ENCODE results near the gene TOP3B. TPM values are rescaled to one million over a fixed set of nuclear protein-coding genes. Genes with fewer than 3 reads are reported as not detected.

The TOP3B gene
- total RNA-seq, 1 experiment from 2014 or later: 42.4 TPM

DNA sequence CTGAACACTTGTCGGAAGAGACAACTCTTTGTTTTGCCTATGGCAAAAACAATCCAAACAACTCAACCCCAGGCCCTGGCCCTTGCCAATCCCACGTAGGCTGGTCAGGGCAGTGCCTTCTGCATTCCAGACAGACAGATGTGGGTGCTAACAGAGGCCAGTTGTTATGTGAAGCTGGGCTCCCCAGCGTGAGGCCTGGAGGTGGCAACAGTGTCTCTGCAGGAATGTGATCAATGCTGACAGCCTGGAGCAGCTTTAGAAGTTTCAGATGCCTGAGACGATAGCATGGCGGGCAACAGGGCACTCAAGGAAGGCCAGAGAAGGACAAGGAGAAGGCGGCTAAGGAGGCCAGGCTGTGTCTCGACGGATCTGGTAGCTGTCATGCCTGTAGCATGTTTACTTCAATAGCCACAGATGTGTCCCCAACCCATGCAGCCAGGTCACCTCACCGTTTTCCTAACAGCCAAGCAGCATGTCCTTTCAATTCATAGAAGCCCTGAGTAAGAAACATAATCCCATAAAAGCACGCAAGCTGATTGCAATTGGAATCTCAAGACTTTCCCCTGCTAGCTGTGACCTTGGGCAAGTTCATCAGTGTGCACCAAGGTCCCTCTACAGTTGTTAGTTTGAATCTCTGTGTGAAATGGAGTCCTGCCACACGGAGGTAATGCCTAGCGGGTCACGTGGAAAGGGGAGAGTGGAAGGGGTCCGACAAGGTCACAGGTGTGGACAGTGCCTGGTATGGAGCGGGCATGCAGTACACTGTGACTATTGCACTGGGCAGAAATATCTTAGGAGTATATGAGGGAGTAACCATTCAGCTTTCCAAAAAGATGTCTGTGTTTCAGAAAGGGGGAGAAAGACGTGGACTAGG, 15.7 kb downstream of the TOP3B start:
- no peaks in the 10 kb centered on the region for H3K79me2 ChIP-seq (ENCODE audit: low read length)
- H2AFZ ChIP-seq (ENCODE audit: low read length): no peak overlapping the region
- ChIA-PET POLR2A (ENCODE audit: unreplicated experiment) (no interaction called here), CTCF (no interaction called here)
- H4K20me1 ChIP-seq (ENCODE audit: low read length): no peaks in the 10 kb centered on the region
- no peaks in the 10 kb centered on the region for H3K9me3 ChIP-seq (ENCODE audit: low read length)
- TF ChIP-seq EZH2phosphoT487 (IDR thresholded peaks at IDR 0.05; ENCODE audit: borderline replicate concordance, low read length) (no peak), EZH2 (IDR thresholded peaks at IDR 0.05; ENCODE audit: low read length, unreplicated experiment) (no peak), CTCF (conservative IDR thresholded peaks at IDR 0.05; ENCODE audit: low read depth, low read length) (no peak)
- intact Hi-C loops (cut with micrococcal nuclease): no loop called here
- H3K36me3 ChIP-seq (ENCODE audit: low read depth, low read length): peaks cover 5% of the 10 kb centered on the region; the same call in 1 of the 2 replicates
- DNase-seq (no peak), ATAC-seq (no peak)
- H3K27me3 ChIP-seq (ENCODE audit: low read length): no peaks in the 10 kb centered on the region
- no peak overlapping the region for H3K4me3 ChIP-seq (ENCODE audit: low read length)
- H3K27ac ChIP-seq (ENCODE audit: low read length): no peak overlapping the region
- no TSS peak for BruUV-seq (replicated peaks)
- H3K9me2 ChIP-seq (replicated peaks; ENCODE audit: low read length): no peaks in the 10 kb centered on the region
- H3K4me1 ChIP-seq (ENCODE audit: insufficient read depth, low read length): no peaks in the 10 kb centered on the region
- H3K9ac ChIP-seq (ENCODE audit: low read length): no peak overlapping the region
- no peak overlapping the region for H3K4me2 ChIP-seq (ENCODE audit: low read length)
- no peaks in the 10 kb centered on the region for H3F3A ChIP-seq (ENCODE audit: low read length, unreplicated experiment)

- H3K9me2 ChIP-seq (replicated peaks; ENCODE audit: low read length): no peaks in the 10 kb centered on the region
- ChIA-PET CTCF (no interaction called here), POLR2A (ENCODE audit: unreplicated experiment) (no interaction called here)
- DNase-seq (no peak), ATAC-seq (no peak)
- H3K27me3 ChIP-seq (ENCODE audit: low read length): no peaks in the 10 kb centered on the region
- TF ChIP-seq CTCF (conservative IDR thresholded peaks at IDR 0.05; ENCODE audit: low read depth, low read length) (no peak), EZH2phosphoT487 (IDR thresholded peaks at IDR 0.05; ENCODE audit: borderline replicate concordance, low read length) (no peak), EZH2 (IDR thresholded peaks at IDR 0.05; ENCODE audit: low read length, unreplicated experiment) (no peak)
- no peaks in the 10 kb centered on the region for H3K79me2 ChIP-seq (ENCODE audit: low read length)
- H3K4me2 ChIP-seq (ENCODE audit: low read length): no peak overlapping the region
- H3K4me3 ChIP-seq (ENCODE audit: low read length): no peak overlapping the region
- H3F3A ChIP-seq (ENCODE audit: low read length, unreplicated experiment): no peaks in the 10 kb centered on the region
- no peak overlapping the region for H3K27ac ChIP-seq (ENCODE audit: low read length)
- no peak overlapping the region for H2AFZ ChIP-seq (ENCODE audit: low read length)
- no TSS peak for BruUV-seq (replicated peaks)
- H4K20me1 ChIP-seq (ENCODE audit: low read length): no peaks in the 10 kb centered on the region
- intact Hi-C loops (cut with micrococcal nuclease): no loop called here
- no peaks in the 10 kb centered on the region for H3K4me1 ChIP-seq (ENCODE audit: insufficient read depth, low read length)
- no peak overlapping the region for H3K9ac ChIP-seq (ENCODE audit: low read length)
- H3K36me3 ChIP-seq (ENCODE audit: low read depth, low read length): no peaks in the 10 kb centered on the region
- no peaks in the 10 kb centered on the region for H3K9me3 ChIP-seq (ENCODE audit: low read length)
Measured at GRCh38 chr22:21965762-21966288, 16.8 kb downstream of the TOP3B start.

DNA sequence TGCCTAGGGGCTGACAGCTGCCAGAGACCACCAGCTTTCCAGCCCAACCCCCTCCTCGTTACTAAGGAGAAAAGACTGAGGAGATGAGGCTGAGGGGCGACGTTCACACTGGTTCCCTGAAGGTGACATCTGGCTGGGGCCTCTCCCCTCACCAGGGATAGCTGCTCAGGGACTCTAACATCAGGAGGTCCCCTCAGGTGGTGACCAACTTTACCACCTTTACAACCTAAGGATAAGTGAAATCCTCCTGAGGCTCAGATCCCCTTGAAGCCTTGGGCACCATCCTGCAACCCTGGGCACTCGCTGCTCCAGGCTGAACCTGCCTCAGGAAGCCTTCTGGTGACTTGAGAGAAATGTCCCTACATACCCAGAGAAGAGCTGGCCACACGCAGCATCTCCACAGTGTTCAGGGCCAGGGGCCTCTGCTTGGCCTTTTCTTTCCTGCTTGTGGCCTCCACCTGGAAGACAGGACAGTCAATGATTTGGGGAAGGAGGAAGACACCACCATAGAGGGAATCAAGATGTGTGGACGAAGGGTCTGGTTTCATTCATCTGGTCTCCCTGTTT, 17.6 kb downstream of the TOP3B start:
- H3K27me3 ChIP-seq (ENCODE audit: low read length): no peaks in the 10 kb centered on the region
- ATAC-seq (no peak), DNase-seq (no peak)
- no peaks in the 10 kb centered on the region for H3K4me1 ChIP-seq (ENCODE audit: insufficient read depth, low read length)
- H3K4me2 ChIP-seq (ENCODE audit: low read length): no peak overlapping the region
- H3K4me3 ChIP-seq (ENCODE audit: low read length): no peak overlapping the region
- TF ChIP-seq CTCF (conservative IDR thresholded peaks at IDR 0.05; ENCODE audit: low read depth, low read length) (no peak), EZH2phosphoT487 (IDR thresholded peaks at IDR 0.05; ENCODE audit: borderline replicate concordance, low read length) (no peak), EZH2 (IDR thresholded peaks at IDR 0.05; ENCODE audit: low read length, unreplicated experiment) (no peak)
- no peak overlapping the region for H2AFZ ChIP-seq (ENCODE audit: low read length)
- BruUV-seq (replicated peaks): no TSS peak
- H3F3A ChIP-seq (ENCODE audit: low read length, unreplicated experiment): no peaks in the 10 kb centered on the region
- POLR2A ChIA-PET (ENCODE audit: unreplicated experiment): no interaction called here
- intact Hi-C loops (cut with micrococcal nuclease): no loop called here
- CTCF ChIA-PET: no interaction called here
- H3K9me2 ChIP-seq (replicated peaks; ENCODE audit: low read length): no peaks in the 10 kb centered on the region
- no peaks in the 10 kb centered on the region for H3K36me3 ChIP-seq (ENCODE audit: low read depth, low read length)
- no peaks in the 10 kb centered on the region for H4K20me1 ChIP-seq (ENCODE audit: low read length)
- H3K9ac ChIP-seq (ENCODE audit: low read length): no peak overlapping the region
- no peaks in the 10 kb centered on the region for H3K9me3 ChIP-seq (ENCODE audit: low read length)
- no peak overlapping the region for H3K27ac ChIP-seq (ENCODE audit: low read length)
- no peaks in the 10 kb centered on the region for H3K79me2 ChIP-seq (ENCODE audit: low read length)

Data from PC-3 (cell line).